MM.1S (cell line): ENCODE results near the gene TAC3.

ENCODE experiments used
- DNase-seq: peaks from one replicate; pipeline ENCODE4 v3.0.0-alpha.2; 2015
- H2AFZ ChIP-seq: fragments of 300-600 bp; sonication (generic); 2 replicates; pipeline ENCODE4 v1.6.0; 2016; ENCODE audit warnings: antibody characterized with exemption, low read length
- H3F3A ChIP-seq: fragments of 300-600 bp; sonication (generic); 2 replicates; pipeline ENCODE4 v1.6.1; 2016; ENCODE audit warnings: mild to moderate bottlenecking, antibody characterized with exemption, low read length, moderate library complexity, mixed read lengths; ENCODE audit not compliant: insufficient read depth
- H3K27ac ChIP-seq: fragments of 300-600 bp; sonication (generic); 2 replicates; pipeline ENCODE4 v1.5.1; 2016; ENCODE audit warnings: mild to moderate bottlenecking, low read length
- H3K27me3 ChIP-seq: fragments of 300-600 bp; sonication (generic); replicated peaks from 2 replicates; pipeline ENCODE4 v1.6.0; 2016; ENCODE audit warnings: low read length; ENCODE audit not compliant: insufficient read depth
- H3K36me3 ChIP-seq: fragments of 300-600 bp; sonication (generic); replicated peaks from 2 replicates; pipeline ENCODE4 v1.6.1; 2016; ENCODE audit warnings: mild to moderate bottlenecking, low read length, mixed read lengths; ENCODE audit not compliant: insufficient read depth
- H3K4me1 ChIP-seq: fragments of 300-600 bp; sonication (generic); 2 replicates; pipeline ENCODE4 v1.6.1; 2016; ENCODE audit warnings: low read length, mixed read lengths
- H3K4me2 ChIP-seq: fragments of 300-600 bp; sonication (generic); 2 replicates; pipeline ENCODE4 v1.6.0; 2016; ENCODE audit warnings: low read depth, low read length
- H3K4me3 ChIP-seq: fragments of 300-600 bp; sonication (generic); 2 replicates; pipeline ENCODE4 v1.5.1; 2016; ENCODE audit warnings: low read length, mixed read lengths
- H3K79me2 ChIP-seq: fragments of 300-600 bp; sonication (generic); 2 replicates; pipeline ENCODE4 v1.6.1; 2016; ENCODE audit warnings: mixed run types, low read length, mixed read lengths
- H3K9ac ChIP-seq: fragments of 300-600 bp; sonication (generic); 2 replicates; pipeline ENCODE4 v1.6.1; 2016; ENCODE audit warnings: low read length, mixed read lengths
- H3K9me2 ChIP-seq: fragments of 300-600 bp; sonication (generic); replicated peaks from 2 replicates; pipeline ENCODE4 v1.6.1; 2016; ENCODE audit warnings: mild to moderate bottlenecking, low read length, mixed read lengths; ENCODE audit not compliant: insufficient read depth
- H3K9me3 ChIP-seq: fragments of 300-600 bp; sonication (generic); replicated peaks from 2 replicates; pipeline ENCODE4 v1.6.1; 2016; ENCODE audit warnings: mild to moderate bottlenecking, low read length, mixed read lengths; ENCODE audit not compliant: insufficient read depth
- H4K20me1 ChIP-seq: fragments of 300-600 bp; sonication (generic); 2 replicates; pipeline ENCODE4 v1.6.1; 2016; ENCODE audit warnings: mild to moderate bottlenecking, low read length, moderate library complexity, mixed read lengths; ENCODE audit not compliant: insufficient read depth
- EZH2 ChIP-seq: fragments of 300-600 bp; sonication (generic); optimal IDR thresholded peaks from 2 replicates; pipeline ENCODE3; 2017; ENCODE audit warnings: low read depth, mild to moderate bottlenecking, antibody characterized with exemption, low read length, mixed read lengths
- EZH2phosphoT487 ChIP-seq: fragments of 300-600 bp; sonication (generic); IDR thresholded peaks from 2 replicates; pipeline ENCODE4 v1.6.1; 2018; ENCODE audit warnings: antibody characterized with exemption, low read length
- TF ChIP-seq, protein P1 (sequence below): fragments of 300-600 bp; sonication (generic); IDR thresholded peaks from 2 replicates; pipeline ENCODE4 v1.5.1; 2016; ENCODE audit warnings: antibody characterized with exemption, low read length, mixed read lengths

TAC3 gene

DNA sequence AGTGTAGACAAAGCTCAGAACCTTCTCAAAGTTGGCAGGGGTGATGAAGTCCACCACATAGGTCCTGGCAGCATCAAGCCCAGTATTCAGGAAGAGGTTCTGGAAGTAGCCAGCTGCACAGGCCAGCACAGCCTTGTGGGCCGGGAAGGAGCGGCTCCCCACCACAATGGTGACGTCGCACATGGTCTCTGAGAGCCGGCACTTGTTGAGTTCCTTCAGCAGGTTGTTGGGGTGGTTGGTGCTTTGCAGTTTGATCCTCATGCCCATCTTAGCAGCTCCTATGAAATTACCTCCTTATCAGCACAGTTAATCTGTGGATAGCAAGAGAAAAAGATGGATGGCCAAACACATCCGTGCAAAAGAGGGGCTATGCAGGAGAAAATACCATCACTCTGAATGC lies 11.7 kb downstream of the TAC3 start:
- H3K27ac ChIP-seq, result no peak overlapping the region
- H4K20me1 ChIP-seq, result no peaks in the 10 kb centered on the region
- no peaks in the 10 kb centered on the region for H3K9me3 ChIP-seq
- H3F3A ChIP-seq, result no peaks in the 10 kb centered on the region
- peaks cover 8% of the 10 kb centered on the region for H3K4me1 ChIP-seq
- H3K4me2 ChIP-seq, result peak overlapping the region; percentile 90; the same call in 1 of the 2 replicates
- H3K79me2 ChIP-seq, result peaks cover 55% of the 10 kb centered on the region
- no peak overlapping the region for H3K9ac ChIP-seq
- TF ChIP-seq, protein P1, sequence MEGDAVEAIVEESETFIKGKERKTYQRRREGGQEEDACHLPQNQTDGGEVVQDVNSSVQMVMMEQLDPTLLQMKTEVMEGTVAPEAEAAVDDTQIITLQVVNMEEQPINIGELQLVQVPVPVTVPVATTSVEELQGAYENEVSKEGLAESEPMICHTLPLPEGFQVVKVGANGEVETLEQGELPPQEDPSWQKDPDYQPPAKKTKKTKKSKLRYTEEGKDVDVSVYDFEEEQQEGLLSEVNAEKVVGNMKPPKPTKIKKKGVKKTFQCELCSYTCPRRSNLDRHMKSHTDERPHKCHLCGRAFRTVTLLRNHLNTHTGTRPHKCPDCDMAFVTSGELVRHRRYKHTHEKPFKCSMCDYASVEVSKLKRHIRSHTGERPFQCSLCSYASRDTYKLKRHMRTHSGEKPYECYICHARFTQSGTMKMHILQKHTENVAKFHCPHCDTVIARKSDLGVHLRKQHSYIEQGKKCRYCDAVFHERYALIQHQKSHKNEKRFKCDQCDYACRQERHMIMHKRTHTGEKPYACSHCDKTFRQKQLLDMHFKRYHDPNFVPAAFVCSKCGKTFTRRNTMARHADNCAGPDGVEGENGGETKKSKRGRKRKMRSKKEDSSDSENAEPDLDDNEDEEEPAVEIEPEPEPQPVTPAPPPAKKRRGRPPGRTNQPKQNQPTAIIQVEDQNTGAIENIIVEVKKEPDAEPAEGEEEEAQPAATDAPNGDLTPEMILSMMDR, result no peak
- no peak for TF ChIP-seq EZH2phosphoT487
- TF ChIP-seq EZH2, result no peak
- no peaks in the 10 kb centered on the region for H3K9me2 ChIP-seq
- no peak overlapping the region for H2AFZ ChIP-seq
- no peak for DNase-seq
- H3K4me3 ChIP-seq, result no peak overlapping the region
- no peaks in the 10 kb centered on the region for H3K27me3 ChIP-seq
- H3K36me3 ChIP-seq, result peaks cover 5% of the 10 kb centered on the region; the same call in 1 of the 2 replicates

DNA sequence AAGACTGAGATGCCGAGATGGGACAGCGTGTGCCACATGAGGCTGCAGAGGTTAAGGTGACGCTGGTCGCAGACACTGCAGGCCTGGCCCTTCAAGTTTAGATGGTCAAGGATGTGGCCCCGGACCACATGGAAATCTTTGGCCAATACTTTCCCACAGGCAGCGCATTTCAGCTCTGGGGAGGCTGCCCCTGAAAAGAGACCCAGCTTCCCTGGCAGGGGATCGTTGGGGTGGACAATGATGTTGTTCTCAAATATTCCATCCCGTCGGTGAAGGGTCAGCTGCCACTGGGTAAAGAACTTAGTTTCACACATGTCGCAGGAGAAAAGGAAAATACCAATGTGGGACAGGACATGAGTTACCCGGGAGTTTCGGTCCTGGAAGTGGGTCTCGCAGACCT lies 12.9 kb downstream of the TAC3 start:
- Histone ChIP-seq H3K4me3 (no peak overlapping the region), H3K9ac (no peak overlapping the region), H3K27me3 (no peaks in the 10 kb centered on the region), H2AFZ (no peak overlapping the region), H3K79me2 (peaks cover 64% of the 10 kb centered on the region), H3K9me3 (no peaks in the 10 kb centered on the region), H3K27ac (no peak overlapping the region), H3F3A (peaks cover 3% of the 10 kb centered on the region; the same call in 1 of the 2 replicates), H4K20me1 (no peaks in the 10 kb centered on the region), H3K4me2 (no peak overlapping the region), H3K9me2 (no peaks in the 10 kb centered on the region), H3K4me1 (peaks cover 19% of the 10 kb centered on the region), H3K36me3 (peaks cover 5% of the 10 kb centered on the region; the same call in 1 of the 2 replicates)
- TF ChIP-seq EZH2 (no peak), EZH2phosphoT487 (no peak)
- TF ChIP-seq, protein P1, result no peak
- DNase-seq, result no peak

DNA sequence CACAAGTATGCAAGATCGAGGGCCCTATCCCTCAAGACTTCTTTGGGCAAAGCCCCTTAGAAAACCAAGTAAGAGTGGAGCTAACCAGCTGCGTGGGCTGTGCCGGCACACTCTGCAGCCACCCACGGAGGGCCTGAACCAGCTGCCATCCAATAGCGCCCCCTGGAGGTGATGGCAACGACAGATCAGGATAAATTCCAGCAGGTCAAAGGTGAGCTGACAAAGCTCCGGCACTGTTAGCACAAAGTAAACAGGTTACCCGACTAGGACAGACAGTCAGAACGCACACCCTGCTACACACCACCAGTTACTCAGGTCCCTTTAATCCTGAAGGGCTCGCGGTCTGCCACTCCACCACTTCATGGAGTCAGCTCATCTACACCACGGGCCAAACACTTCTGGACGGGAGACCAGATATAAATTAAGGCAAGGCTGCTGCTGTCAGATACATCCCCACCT lies 14.9 kb downstream of the TAC3 start:
- Histone ChIP-seq H3K36me3 (peaks cover 5% of the 10 kb centered on the region; the same call in 1 of the 2 replicates), H3K9me3 (no peaks in the 10 kb centered on the region), H3K4me2 (no peak overlapping the region), H2AFZ (no peak overlapping the region), H3K27ac (no peak overlapping the region), H3K27me3 (no peaks in the 10 kb centered on the region), H3K79me2 (peaks cover 70% of the 10 kb centered on the region), H3K9ac (no peak overlapping the region), H3K4me3 (no peak overlapping the region), H3K4me1 (peaks cover 22% of the 10 kb centered on the region), H4K20me1 (no peaks in the 10 kb centered on the region), H3F3A (peaks cover 3% of the 10 kb centered on the region; the same call in 1 of the 2 replicates), H3K9me2 (no peaks in the 10 kb centered on the region)
- TF ChIP-seq, protein P1, result peak; percentile 81
- no peak for TF ChIP-seq EZH2
- peak; percentile 58 for DNase-seq
